ENCODE results near the gene PDE2A.
A peak's percentile ranks its signal among the peaks of the same experiment; 100 is the strongest.

PDE2A gene

DNA sequence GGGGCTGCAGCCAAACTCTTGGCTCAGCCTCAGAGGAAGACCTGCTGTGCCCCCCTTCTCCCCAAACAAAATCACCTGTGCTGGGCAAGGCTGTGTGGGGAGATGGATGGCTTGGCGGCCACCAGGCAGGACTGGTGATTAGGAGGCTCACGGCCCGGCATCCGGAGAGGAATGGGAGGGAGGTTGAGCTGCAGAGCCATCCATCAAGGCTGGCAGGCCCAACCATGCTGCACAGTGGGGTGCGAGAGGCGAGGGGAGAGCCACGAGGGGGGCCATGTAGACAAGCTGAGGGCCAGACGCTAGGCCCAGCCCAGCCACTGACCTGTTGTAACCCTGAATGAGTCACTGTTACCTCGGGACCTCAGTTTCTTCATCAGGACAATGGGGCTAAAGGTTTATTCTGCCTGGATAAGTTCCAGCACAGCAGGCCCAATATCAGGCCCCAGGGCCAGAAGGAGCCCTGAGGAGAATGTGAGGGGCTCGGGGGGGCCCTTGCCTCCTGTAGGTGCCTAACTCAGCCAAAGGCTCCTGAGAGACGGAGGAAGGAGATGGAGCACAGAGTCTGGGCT, 18.2 kb downstream of the PDE2A start:
- DNase-seq (ENCODE audit: low spot score) = no peak

DNA sequence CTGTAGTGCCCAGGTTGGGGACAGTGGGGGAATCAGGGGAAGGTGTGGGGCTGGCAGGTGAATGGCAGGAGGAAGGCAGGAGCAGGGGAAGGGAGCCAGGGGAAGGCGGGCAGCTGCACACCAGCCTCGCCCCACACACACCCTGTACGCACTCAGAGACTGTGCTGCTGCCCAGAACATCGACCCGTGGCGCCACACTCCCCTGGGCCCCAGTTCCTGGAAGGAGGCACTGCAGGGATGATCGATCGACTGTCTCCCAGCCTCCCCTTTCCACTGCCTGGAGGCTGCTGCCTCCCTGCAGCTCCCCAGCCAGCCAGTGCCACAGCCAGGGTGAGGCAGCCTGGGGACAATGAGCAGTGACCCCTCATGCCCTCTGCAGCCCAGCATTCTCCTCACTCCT, 19.2 kb downstream of the PDE2A start:
- DNase-seq (ENCODE audit: low spot score) = no peak

DNA sequence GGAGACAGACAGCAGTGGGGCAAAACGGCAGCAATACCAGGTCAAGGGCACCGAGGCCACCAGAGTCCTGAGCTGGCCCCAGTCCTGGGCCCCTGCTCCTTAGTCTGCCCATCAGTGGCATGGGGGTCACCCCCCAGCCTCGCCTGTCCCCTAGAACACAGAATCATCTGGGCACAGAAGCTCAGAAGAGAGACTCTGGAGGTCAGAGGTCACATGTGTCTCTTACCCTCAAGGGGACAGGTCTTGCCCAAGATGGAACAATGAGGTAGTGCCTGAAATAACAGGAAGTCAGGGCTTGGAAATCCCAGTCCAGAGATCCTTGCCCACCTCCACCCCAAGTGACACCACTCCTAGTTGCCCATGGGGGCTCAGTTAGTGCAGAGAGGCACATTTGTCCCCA, 20.6 kb downstream of the PDE2A start:
- no peak for DNase-seq (ENCODE audit: low spot score)

DNA sequence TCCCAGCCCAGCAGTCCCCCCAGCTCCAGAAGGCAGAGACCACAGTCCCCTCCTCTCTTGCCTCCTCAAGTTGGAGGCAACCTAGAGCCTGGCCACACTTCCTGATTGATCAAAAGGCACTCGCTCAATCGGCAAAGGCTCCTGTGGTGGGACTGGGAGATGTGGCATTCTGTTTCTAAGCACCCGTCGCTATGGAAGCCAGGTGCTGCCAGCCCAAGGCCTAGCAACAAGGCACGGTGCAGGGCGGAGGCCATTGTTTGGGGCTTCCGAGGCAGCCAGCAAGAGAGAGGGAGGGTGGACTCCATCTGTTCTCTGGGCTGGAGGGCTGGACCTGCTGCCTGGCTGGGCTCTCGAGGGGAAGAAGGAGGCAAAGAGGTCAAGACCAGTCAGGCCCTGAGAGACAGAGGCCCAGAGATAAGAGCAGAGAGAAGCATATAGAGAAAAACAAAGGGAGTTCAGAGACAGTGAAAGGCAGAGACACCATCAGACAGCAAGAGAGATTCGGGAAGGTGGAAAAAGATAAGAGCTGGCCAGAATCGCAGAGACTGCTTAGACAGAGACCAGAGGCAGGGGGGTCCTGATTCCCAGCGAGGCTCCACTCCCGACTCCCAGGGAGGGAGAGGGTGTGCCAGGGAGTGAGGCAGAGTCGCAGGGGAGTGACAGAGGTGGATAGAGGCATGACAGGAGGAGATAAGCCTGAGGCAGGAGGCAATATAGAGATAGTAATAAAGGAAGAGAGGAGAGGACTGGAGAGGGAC, 21.2 kb downstream of the PDE2A start:
- peak; percentile 50 for DNase-seq (ENCODE audit: low spot score)

DNA sequence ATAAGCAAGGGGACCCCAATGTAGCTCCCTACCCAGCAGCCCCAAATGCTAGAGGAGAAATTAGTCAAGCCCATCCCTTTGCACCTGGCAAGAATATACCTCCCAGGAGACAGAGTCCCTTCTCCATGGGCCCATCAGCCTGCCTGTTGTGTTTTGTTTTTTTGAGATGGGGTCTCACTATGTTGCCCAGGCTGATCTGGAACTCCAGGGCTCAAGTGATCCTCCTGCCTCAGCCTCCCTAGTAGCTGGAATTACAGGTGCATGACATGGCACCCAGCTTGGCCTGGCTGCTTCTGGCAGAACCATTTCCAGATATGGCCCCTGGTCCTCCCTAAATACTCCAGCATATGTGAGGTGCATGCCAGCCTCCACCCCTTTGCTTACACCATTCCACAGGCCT, 22.1 kb downstream of the PDE2A start:
- no peak for DNase-seq (ENCODE audit: low spot score)

DNA sequence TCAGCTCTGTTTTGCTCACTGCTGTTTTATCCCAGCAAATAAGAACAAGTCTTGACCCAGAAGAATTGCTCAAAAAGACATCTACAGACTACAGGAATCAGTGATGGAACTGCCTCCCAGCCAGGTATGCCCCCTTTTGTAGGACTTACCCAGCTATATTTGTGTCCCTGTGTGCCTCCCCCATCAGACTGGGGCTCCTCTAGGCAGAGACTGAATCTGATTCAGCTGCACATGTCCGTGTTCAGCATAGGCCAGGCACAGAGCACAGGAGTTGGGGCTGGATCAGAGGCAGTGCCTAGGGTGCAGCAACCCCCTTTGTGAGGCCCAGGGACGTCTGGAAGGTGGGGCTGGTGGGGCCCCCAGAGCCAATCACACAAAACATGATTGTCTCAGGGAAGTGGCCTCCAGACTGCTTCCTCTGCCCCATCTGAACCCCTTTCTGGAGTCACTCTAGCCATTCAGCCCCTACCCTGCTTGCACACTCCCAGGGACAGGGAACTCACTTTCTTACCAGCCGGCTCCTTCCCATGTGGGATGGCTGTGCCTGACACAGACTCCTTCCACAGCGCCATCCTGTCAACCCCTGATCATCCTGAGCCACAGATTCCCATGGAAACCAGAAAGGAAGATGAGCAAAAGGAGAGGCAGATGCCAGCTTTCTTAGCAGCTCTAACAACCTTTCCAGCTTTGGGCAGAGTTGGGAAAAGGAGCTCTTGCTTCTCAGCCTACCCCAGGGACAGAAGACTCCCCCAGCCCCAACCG, 24.8 kb downstream of the PDE2A start:
- no peak for DNase-seq (ENCODE audit: low spot score)

DNA sequence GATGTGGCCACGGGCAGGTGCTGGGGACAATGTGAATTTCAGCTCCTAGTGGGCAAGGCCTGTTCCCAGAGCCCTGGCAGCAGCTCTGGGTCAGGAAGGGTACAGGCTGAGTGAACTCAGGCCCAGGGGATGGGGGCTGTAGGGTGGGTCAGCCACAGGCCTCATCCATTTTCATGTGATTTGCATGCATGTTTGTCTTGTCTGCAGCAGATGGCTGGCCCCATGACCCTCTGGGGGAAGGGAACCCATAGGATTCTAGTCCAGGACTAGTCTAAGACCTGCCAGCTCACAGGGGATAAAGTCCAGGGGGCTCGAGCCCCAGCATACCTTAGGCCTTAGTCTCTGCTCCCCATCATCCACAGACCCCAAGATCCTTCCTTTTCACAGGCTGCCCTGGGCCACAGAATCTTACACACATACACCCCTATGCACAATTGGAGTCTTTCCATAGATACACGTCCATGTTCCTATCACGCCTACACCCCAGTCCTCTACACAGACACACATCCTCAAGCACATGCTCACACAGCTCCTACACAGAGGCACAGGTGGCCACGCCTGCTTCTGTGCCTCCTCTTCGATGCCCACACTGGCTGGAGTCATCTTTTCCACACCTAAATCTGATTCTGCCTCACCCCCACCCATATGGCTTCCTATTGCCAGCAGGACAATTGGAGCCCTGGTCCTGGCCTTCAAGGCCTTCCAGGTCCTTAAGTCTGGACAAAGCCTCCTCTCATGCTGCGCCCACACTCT, 25.7 kb downstream of the PDE2A start:
- no peak for DNase-seq (ENCODE audit: low spot score)

DNA sequence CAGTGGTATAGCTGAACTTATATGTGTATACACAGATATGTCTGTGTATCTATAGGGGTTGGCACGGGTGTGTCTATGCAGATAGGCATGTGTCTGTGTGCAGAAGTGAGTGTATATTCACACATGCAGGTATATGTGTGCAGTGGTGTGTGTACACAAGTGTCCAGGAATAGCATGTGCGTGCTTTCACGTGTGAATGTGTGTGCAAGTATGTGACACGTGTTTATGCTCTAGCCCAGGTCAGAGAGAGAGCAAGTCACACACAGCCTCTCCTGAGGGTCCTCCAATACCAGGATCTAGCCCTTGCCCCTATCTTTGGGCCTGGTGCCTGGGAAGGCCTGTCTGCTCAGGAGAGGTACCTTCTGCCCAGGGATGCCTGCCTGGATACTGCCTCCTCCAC, 26.3 kb downstream of the PDE2A start:
- no peak for DNase-seq (ENCODE audit: low spot score)

DNA sequence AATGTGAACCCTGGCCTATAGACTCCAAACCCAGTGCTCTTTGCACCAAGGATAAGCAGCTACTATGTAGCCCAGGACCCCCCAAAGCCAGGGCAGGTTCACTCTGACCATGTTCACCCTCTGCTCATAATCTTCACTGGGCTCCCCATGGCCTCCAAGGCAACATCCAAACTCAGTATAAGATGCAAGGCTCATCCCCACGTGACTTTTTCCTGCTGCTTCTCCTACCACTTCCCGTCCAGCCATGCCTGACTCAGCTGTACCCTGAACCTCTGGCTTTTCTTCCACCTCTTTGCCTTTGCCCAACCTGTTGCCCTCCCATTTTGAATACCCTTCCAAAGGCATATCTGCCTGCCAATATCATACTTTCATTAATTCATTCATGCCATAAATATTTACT, 27.8 kb downstream of the PDE2A start:
- DNase-seq (ENCODE audit: low spot score) = no peak

DNA sequence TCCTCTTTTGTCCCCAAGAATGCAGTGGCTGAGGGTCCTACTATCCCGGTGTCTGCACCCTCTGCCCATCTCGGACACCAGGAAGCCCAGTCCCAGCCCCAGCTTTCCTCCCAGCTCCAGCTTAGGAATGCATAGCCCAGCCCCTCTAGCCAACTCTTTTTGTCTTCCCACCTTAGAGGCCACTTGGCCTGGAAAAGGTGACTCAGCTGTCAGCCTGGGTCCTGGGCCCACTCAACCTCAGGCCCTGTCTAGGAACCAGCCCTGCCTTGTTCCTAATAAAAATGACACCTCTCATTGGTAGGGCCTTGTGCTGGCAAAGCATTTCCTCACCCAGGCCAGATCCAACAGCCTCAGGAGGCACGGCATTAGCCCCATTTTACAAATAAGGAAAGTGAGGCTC, 28.2 kb downstream of the PDE2A start:
- DNase-seq (ENCODE audit: low spot score) = no peak

DNA sequence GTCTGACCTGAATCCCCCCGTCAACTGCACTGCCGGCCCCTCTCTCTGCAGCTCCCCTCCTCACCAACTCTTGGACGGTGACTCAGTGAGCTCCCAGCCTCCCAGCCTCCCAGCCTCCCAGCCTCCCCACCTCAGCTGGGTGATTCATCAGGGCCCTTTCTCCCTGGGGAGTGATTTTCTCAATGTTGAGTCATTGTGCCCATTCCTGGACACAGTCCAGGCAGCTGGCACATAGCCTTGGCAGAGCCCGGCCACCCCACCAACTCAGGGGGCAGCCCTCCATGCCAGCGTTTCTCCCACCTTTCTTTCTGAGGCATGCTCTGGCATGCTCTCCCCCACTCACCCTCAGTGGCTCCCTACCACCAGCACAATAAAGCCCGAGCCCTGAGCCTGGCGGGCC, 30.7 kb downstream of the PDE2A start:
- no peak for DNase-seq (ENCODE audit: low spot score)

DNA sequence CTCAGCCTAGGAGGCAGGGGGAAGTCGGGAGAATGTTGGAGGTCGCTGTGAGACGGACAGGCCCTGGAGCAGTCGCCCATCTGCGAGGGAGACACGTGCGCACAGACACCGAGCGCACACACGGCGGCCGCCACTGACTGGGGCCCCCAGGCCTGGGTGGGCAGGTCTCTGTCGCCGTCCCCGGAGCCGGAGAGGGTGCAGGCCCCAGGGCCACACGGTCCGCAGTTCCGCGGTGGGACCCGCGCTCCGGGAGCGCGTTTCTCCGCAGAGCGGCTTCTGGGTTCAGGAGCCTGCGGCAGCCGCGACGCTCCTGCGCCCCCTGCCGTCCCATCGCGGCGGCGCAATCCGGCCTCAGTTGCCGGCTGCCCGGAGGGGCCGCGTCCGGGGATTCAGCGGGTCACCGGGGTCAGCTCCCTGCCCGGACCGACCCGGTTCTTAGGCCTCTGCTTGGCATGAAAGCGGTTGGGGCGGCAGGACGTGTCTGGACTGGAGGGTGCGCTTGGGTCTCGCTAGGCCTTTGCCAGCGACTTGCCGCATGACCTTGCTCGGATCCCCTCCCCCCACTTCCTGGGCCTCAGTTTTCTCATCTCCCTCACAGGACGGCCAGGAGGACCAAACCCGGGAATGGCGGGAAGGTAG, 31.2 kb downstream of the PDE2A start:
- DNase-seq (ENCODE audit: low spot score) = peak; percentile 44

DNA sequence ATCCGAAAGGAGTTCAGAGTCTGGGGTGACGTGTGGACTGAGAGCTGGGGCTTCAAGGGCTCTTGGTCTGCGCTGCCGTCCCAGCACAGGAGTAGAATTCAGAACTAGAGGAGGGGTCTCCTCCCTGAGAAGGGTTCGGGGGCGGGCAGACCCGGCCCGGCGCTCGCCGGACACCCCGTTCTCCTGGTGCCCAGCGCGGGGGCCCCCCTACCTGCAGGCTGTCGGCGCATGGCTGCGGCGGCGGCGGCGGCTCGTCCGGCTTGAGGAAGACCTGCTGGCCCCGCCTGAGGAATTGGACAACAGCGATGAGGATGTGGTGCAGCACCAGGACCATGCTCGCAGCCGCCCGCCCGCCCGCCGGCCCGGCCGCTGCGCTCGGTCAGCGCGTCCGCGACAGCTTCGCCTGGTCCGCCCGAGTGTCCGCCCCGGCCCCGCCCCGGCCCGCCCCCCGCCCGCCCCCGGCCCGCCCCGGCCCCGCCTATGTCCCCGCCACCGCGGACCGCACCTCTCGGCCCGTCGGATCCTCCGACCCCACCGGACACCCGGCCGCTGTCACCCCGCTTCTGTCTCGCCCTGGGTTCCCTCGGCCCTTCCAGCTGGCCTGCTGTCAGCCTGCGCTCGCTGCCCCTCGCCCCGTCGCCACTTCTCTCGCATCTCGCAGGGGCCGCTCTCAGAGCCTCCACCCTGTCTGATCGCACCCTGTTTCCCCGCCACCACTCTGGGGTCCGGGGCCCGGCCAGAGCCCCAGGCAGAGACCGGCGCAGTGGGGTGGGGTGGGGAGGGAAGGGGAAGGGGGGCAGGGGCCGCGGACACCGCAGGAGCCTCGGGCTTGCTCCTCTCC, 32.0 kb downstream of the PDE2A start:
- DNase-seq (ENCODE audit: low spot score) = peak; percentile 17

DNA sequence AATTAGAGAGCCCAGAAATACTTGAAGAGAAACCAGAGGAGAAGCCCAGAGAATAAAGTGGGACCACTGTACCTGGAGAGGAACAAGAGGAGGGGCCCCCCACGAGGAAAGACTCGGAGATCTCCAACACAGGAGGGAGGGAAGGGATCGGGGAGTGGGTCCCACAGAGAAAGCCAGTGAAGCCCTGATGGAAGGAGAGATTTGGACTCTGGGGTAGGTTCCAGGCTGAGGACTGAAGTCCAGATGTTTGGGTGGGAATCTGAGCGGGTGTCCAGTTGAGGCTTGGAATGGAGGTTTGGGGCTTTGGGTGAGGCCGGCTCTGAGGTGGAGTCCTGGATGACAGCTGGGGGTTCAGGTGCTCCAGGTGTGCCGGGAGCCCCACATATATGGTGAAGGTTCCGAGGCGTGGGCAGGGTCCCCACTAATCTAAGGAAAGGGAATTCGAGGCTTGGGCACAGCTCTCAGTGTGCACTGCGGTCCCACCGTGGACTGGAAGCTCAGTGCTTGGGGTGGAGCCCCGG, 32.6 kb downstream of the PDE2A start:
- DNase-seq (ENCODE audit: low spot score) = no peak

DNA sequence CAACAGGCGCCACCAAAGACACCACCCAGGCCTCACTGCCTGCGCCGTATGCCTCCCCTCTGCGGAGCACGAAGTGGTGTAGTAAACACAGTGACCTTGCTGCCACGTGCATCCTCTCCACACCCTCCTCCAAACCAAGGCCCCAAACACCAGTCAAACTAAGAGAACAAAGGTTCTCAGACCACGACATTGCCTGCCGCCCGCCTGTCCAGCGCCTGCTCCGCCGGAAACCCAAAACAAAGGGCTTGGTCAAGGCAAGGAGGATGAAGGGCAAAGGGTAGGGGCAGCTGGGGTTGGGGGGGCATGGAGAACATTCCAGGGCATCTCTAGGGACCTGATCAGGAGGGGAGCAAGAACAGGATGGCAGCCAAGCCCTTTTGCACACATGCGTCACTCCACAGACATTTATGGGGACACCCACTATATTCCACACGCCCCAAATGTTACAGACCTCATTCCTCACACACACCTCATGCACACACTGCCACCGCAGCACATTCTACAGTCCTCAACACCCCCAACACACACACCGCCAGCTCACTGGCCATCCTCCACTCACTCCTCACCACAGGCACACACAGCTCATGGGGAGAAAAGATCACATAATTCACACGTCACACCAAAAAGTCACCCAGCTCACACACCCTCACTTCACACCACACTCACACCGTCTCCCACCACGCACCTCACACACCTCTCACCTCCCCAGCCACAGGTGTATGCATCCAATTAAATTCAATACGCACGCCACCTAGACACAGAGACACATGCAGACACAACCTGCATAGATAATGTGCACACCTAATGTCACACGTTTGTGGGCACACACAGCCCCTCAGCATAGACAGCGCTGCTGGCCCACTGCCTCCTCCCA, 34.5 kb downstream of the PDE2A start:
- DNase-seq (ENCODE audit: low spot score) = no peak

DNA sequence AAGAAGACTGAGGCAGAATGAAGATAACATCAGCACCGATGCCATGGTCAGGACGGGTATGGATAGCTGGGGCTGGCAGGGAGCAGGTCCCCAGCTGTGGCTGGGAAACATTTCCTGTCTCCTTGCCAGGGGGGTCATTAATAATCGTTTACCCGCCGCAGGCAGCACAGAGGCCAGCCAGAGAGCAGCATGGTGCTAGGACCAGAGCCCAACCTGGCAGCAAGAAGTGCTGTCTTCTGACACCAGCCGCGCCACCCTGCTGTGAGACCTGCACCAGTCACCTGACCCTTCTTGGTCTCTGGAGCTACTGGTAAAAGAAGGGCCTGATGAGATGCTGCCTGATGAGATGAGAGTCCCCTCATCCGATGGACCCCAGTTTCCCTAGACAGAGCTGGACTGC, 36.3 kb downstream of the PDE2A start:
- DNase-seq (ENCODE audit: low spot score) = no peak

DNA sequence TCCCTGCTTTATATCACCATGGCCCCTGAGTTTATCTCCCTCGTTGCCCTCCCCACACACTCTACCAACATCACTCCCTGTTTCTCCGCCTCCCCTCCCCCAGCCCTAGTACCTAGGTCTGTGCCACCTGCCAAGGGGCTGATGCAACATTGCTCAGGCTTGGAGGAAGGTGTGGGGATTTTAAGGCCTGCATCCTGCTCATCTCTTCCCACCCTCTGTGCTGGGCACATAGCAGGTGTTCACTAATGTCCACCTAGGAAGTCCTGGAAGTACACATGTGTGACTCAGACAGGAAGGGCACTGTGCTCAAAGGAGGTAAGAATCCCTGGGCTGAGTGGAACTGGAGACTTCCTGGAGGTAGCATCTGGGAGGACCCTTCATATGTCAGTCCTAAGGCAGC, 37.0 kb downstream of the PDE2A start:
- DNase-seq (ENCODE audit: low spot score) = no peak

DNA sequence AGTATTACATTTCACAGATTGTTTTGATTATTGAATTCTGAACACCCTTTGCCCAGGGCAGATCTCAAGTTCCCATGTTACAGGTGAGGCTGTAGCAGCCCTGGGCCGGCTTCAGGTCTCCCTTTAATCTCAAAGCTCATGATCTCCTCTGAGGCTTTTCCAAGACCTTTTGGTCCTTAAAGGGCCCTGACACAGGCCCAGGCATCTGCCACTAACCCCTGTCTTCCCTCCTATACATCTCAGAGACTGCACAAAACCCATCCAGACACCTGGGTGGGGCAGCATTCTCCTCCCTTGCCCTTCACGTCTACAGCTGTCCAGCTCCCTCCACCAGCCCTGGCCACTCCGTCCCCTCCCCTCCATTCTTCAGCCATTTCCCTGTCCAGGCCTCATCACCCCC, 37.8 kb downstream of the PDE2A start:
- no peak for DNase-seq (ENCODE audit: low spot score)

DNA sequence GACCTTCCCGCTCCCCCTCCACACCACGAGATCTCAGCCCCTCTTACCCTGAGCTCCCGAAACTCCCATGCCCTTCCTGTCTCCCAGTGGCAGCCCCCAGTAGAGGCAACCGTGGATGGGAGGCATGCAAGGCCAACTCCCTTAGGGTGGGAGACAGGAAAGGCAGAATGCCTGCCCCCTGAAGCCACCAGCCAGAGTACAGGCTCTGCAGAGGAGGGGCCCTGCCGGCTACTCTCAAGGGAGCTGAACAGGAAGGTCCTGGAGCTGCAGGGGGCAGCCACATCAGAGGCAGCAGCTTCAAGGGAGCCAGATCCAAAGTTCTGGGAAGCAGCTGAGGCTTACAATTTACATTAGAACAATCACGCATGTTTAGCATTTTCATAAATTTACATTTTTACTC, 38.3 kb downstream of the PDE2A start:
- no peak for DNase-seq (ENCODE audit: low spot score)

DNA sequence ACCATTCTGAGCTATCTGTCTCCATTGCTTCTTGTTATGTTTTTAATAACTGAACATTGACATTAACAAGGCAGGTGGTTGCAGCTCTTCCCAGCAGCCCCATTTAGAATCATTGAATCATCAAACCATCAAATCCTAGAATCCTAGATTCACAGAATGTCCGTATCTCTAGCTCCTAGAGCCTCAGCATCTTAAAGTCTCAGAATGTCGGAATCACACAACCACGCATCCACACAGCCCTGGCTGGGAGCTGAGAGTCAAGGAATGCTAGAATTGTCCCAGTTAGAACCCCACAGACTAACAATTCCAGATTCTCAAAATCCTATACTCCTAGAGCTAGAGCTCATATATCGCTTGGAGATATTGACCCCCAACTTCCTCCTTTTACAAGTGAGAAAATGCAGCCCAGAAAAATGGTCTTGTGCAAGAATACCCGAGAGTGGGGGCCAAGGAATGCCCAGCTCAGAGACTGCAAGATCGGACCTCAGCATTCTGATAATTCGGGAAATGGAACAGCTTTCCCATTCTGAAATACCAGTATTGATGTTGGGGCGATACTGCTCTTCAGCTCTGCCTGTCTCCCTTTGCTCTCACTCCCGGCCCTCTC, 38.8 kb downstream of the PDE2A start:
- DNase-seq (ENCODE audit: low spot score) = no peak

All from cerebellar cortex (tissue), 1 donor.